Measurements from ENCODE around the gene PCK2.

Gene PCK2

DNA sequence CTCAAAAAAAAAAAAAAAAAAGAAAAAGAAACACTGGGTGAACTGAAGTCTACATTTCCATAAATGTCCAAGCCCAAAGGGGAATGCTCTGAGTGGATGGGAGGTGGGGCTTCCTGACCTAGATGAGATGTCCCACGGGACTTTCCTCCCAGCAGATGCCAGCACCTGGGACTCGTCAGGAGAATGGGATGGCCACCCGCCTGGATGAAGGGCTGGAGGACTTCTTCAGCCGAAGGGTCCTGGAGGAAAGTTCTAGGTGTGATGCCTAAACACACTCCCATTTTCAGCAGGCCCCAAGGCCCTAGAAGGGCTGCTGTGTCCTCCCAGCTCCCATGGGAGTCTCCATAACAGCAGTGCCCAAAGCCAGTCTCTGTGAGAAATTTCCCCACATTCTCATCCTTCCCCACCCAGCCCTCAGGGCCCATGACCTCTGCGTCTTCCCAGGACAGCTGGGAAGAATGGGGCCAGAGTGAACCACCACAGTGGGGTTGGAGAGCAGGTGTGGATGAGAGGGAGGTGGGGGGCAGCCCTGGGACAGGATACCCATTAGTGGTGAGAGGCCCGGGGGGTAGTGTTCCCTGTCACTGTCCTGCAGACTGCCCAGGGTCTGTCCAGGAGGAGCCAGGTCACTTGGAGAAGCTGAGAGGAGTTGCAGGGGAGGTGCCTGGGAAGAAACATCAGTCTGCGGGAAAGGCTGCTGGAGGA lies 29.9 kb upstream of the PCK2 start:
- TF ChIP-seq, protein P1, sequence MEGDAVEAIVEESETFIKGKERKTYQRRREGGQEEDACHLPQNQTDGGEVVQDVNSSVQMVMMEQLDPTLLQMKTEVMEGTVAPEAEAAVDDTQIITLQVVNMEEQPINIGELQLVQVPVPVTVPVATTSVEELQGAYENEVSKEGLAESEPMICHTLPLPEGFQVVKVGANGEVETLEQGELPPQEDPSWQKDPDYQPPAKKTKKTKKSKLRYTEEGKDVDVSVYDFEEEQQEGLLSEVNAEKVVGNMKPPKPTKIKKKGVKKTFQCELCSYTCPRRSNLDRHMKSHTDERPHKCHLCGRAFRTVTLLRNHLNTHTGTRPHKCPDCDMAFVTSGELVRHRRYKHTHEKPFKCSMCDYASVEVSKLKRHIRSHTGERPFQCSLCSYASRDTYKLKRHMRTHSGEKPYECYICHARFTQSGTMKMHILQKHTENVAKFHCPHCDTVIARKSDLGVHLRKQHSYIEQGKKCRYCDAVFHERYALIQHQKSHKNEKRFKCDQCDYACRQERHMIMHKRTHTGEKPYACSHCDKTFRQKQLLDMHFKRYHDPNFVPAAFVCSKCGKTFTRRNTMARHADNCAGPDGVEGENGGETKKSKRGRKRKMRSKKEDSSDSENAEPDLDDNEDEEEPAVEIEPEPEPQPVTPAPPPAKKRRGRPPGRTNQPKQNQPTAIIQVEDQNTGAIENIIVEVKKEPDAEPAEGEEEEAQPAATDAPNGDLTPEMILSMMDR (IDR thresholded peaks at IDR 0.05; ENCODE audit: low read depth, low read length) = no peak
- no peak for DNase-seq (ENCODE audit: extremely low read depth, low read depth)

- DNase-seq (ENCODE audit: extremely low read depth, low read depth) = no peak
- TF ChIP-seq, protein P1 (IDR thresholded peaks at IDR 0.05; ENCODE audit: low read depth, low read length) = no peak
These were observed 29.3 kb upstream of the PCK2 start for GRCh38 chr14:24064856-24065255.

DNA sequence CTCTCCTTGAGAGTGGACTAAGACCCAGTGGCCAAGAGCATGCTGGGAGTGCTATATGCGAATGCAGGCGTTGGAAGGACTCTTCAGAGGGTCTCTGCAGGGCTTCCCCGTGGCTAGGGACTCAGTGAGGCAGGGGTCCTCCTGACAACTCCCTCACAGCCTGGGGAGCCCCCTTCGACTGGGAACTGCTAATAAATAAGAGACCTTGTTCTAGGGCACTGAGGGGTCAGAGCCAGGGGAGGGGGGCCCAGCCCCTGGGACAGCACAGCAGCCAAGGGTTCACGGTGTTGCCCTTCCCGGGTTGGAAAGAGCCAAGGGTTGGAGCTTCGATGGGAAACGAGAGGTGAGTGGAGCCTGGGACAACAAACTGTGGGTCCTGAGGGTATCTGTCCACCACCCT lies 28.7 kb upstream of the PCK2 start:
- TF ChIP-seq, protein P1 (IDR thresholded peaks at IDR 0.05; ENCODE audit: low read depth, low read length) = no peak
- DNase-seq (ENCODE audit: extremely low read depth, low read depth) = no peak

GRCh38 chr14:24066496-24067132 lies 27.5 kb upstream of the PCK2 start:
- no peak for DNase-seq (ENCODE audit: extremely low read depth, low read depth)
- TF ChIP-seq, protein P1 (IDR thresholded peaks at IDR 0.05; ENCODE audit: low read depth, low read length) = no peak

DNA sequence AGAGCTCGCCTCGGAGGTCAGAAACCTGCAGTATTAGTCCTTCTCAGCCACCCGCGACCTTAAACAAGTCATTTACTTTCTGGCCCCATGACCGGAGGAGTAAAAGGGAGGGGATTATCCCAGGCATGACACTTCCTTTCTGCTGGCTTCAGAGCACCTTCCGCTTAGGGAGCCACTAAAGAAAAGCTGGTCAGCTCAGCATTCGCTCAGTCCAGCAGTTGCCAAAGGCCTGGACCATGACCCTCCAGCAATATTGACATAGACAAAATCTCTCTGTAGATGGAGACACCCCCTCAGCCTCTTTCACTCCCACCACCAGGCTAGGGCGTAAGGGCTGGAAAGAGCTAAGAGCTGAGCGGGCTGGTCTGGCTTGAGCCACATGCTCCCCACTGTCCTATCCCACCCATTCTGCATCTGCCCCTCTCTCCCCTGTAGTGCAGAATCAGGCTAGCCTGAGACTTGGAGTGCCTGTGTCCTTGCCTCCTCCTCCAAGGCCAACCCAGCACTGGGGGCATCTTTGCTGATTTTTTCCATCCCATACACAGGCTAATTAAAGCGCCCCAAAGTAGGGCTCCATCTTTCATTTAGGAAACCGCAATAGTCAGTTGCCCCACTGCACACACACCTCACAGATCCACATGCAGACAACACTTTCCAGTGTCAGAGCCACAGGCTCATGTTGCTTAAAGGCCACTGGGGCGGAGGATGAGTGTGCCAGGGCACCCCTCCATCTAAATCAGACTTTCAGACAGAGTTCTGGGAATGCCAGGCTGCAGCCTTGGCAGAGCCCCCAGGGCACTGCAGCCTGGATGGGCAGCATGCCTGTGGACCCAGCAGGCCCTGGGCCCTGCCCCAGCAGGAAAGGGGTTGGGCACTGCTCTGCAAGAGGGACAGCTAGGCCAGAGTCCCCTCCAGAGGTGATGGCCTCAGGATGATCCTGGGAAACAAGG lies 26.7 kb upstream of the PCK2 start:
- TF ChIP-seq, protein P1 (IDR thresholded peaks at IDR 0.05; ENCODE audit: low read depth, low read length) = no peak
- DNase-seq (ENCODE audit: extremely low read depth, low read depth) = no peak

DNA sequence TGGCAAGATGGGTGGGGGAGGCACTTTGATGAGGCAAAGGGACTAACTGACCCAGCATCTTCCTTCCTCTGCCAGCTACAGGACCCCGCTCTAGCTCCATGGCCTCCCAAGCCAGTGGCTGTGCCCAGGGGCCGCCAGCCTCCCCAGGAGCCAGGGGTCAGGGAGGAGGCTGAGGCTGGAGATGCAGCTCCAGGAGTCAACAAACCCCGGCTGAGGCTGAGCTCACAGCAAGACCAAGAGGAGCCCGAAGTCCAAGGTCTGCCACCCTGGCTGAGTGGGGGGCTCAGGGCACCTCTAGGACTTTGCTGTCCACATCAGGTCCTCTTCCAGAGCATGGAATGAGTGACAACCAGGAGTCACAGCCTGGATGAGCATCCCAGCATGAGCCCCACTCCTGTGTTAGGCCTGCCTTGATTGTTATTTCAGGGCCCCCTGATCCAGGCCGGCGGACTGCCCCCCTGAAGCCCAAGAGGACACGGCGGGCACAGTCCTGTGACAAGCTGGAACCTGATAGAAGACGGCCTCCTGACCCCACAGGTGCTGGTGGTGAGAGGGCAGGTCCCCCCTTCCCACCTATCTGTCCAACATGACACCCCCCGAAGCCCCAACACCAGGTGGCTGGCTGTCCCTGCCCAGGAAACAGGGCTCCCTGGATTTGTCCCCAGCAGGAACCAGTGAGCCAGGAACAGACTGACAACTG lies 25.2 kb upstream of the PCK2 start:
- no peak for DNase-seq (ENCODE audit: extremely low read depth, low read depth)
- TF ChIP-seq, protein P1 (IDR thresholded peaks at IDR 0.05; ENCODE audit: low read depth, low read length) = no peak

Data from AG09319 (cell line).